ENCODE measurements around the gene FOSL2. TPM values are rescaled to one million over a fixed set of nuclear protein-coding genes. Genes with fewer than 3 reads are reported as not detected.

The FOSL2 gene
- total and polyA plus RNA-seq, 10 of the 15 experiments (the other 5 are each of a cell fraction or from before 2014, with no cell fraction given), result 0.05 to 1.3 (median 0.34) TPM

DNA sequence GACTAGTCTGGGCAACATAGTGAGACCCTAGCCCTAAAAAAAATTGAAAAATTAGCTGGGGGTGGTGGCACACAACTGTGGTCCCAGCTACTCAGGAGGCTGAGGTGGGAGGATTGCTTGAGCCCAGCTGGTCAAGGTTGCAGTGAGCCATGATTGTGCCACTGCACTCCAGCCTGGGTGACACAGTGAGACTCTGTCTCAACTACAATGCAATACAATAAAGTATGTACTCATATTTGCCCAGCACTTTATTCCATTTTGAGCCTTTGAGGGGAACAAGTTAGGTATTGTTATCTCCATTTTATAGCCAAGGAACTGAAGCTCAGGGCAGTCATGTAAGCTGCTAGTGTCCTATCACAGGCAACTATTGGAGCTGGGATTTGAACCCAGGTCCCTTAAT, 53.9 kb downstream of the FOSL2 start:
- BruUV-seq (replicated peaks), result no TSS peak
- no peaks in the 10 kb centered on the region for H3K79me2 ChIP-seq (ENCODE audit: control insufficient read depth, insufficient read depth, low read length)
- 0 out of 2 replicates have a peak, but pooled peaks cover 3% of the 10 kb centered on the region for H3K4me1 ChIP-seq (ENCODE audit: control insufficient read depth, insufficient read depth, low read length)
- RAD21 ChIA-PET (ENCODE audit: unreplicated experiment), result no interaction called here
- POLR2A ChIA-PET, result no interaction called here
- SMC1A ChIA-PET (ENCODE audit: uncharacterized antibody, unreplicated experiment), result interaction anchor here (1.1 to 1.9 kb wide), 2 partner anchors 11 to 742 kb away, joined by 4 to 5 read pairs; no protein-coding TSS in a partner anchor
- H3K4me3 ChIP-seq, result no peak overlapping the region
- no peaks in the 10 kb centered on the region; the same call in 2 of the 3 replicates for H3K9me3 ChIP-seq (replicated peaks; ENCODE audit: control insufficient read depth, insufficient read depth, low read length)
- 0 out of 4 replicates have a peak, but pooled peaks cover 0 to 3% of the 10 kb centered on the region in 2 experiments for H3K27me3 ChIP-seq (replicated peaks in 1 of 2; ENCODE audit: control insufficient read depth in 2 of 2, insufficient read depth in 2 of 2, low read length in 1 of 2)
- in situ Hi-C loops (cut with MboI) (no loop called here), intact Hi-C loops (cut with micrococcal nuclease; ENCODE audit: unreplicated experiment) (no loop called here)
- TF ChIP-seq CHD1 (IDR thresholded peaks at IDR 0.05; ENCODE audit: low read depth, low read length), result no peak
- TF ChIP-seq, protein P1, sequence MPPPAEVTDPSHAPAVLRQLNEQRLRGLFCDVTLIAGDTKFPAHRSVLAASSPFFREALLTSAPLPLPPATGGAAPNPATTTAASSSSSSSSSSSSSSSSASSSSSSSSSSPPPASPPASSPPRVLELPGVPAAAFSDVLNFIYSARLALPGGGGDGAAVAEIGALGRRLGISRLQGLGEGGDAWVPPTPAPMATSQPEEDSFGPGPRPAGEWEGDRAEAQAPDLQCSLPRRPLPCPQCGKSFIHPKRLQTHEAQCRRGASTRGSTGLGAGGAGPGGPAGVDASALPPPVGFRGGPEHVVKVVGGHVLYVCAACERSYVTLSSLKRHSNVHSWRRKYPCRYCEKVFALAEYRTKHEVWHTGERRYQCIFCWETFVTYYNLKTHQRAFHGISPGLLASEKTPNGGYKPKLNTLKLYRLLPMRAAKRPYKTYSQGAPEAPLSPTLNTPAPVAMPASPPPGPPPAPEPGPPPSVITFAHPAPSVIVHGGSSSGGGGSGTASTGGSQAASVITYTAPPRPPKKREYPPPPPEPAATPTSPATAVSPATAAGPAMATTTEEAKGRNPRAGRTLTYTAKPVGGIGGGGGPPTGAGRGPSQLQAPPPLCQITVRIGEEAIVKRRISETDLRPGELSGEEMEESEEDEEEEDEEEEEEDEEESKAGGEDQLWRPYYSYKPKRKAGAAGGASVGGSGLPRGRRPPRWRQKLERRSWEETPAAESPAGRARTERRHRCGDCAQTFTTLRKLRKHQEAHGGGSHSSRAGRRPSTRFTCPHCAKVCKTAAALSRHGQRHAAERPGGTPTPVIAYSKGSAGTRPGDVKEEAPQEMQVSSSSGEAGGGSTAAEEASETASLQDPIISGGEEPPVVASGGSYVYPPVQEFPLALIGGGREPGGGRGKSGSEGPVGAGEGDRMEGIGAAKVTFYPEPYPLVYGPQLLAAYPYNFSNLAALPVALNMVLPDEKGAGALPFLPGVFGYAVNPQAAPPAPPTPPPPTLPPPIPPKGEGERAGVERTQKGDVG (CRISPR knock-in tag; IDR thresholded peaks at IDR 0.05), result no peak
- TF ChIP-seq NRF1 (conservative IDR thresholded peaks at IDR 0.05; ENCODE audit: low read depth, low read length), result no peak
- TF ChIP-seq, protein P2, sequence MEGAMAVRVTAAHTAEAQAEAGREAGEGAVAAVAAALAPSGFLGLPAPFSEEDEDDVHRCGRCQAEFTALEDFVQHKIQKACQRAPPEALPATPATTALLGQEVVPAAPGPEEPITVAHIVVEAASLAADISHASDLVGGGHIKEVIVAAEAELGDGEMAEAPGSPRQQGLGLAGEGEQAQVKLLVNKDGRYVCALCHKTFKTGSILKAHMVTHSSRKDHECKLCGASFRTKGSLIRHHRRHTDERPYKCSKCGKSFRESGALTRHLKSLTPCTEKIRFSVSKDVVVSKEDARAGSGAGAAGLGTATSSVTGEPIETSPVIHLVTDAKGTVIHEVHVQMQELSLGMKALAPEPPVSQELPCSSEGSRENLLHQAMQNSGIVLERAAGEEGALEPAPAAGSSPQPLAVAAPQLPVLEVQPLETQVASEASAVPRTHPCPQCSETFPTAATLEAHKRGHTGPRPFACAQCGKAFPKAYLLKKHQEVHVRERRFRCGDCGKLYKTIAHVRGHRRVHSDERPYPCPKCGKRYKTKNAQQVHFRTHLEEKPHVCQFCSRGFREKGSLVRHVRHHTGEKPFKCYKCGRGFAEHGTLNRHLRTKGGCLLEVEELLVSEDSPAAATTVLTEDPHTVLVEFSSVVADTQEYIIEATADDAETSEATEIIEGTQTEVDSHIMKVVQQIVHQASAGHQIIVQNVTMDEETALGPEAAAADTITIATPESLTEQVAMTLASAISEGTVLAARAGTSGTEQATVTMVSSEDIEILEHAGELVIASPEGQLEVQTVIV (IDR thresholded peaks at IDR 0.05; ENCODE audit: borderline replicate concordance, partially characterized antibody), result no peak
- no peak for TF ChIP-seq ZZZ3 (IDR thresholded peaks at IDR 0.05; ENCODE audit: control insufficient read depth, insufficient read length, low read depth)
- TF ChIP-seq BHLHE40 (IDR thresholded peaks at IDR 0.05; ENCODE audit: borderline replicate concordance in 1 of 2, low read depth in 2 of 2, low read length in 1 of 2), result no peak
- no peak for TF ChIP-seq IKZF1 (conservative IDR thresholded peaks at IDR 0.05)
- TF ChIP-seq GATAD2B (conservative IDR thresholded peaks at IDR 0.05; ENCODE audit: low read depth), result no peak
- no peak for TF ChIP-seq FOXM1 (IDR thresholded peaks at IDR 0.05; ENCODE audit: low read depth, low read length)
- TF ChIP-seq ZNF384 (IDR thresholded peaks at IDR 0.05; ENCODE audit: borderline replicate concordance, low read depth, low read length), result no peak
- TF ChIP-seq KDM1A (IDR thresholded peaks at IDR 0.05; ENCODE audit: borderline replicate concordance), result no peak
- no peak for TF ChIP-seq RAD51 (IDR thresholded peaks at IDR 0.05)
- H3K4me2 ChIP-seq (ENCODE audit: control insufficient read depth, insufficient read depth), result no peak overlapping the region
- ATAC-seq (no peak), DNase-seq (ENCODE audit: low read depth, low spot score) (no peak), FAIRE-seq (no peak)
- H4K20me1 ChIP-seq (ENCODE audit: control insufficient read depth, insufficient read depth), result no peaks in the 10 kb centered on the region
- CTCF ChIA-PET, result interaction anchor here (0.9 kb wide), 1 partner anchor 743 kb away, joined by 3 read pairs; no protein-coding TSS in a partner anchor
- no peak overlapping the region for H3K9ac ChIP-seq (ENCODE audit: control insufficient read depth, insufficient read depth, low read length)
- H2AFZ ChIP-seq (ENCODE audit: control insufficient read depth, low read depth, low read length), result no peak overlapping the region
- no peak overlapping the region for H3K27ac ChIP-seq (ENCODE audit: control insufficient read depth, insufficient read depth)
- no peaks in the 10 kb centered on the region for H3K36me3 ChIP-seq (ENCODE audit: control insufficient read depth in 2 of 2, insufficient read depth in 2 of 2, low read length in 1 of 2)

All from GM12878 (cell line).